Measurements from ENCODE around the gene AMHR2.
"Not testable (repeated sequence)": the region's sequence is repeated elsewhere in the genome, so short reads cannot be mapped to it uniquely, and the experiment has no call there.

GRCh38 chr12:53435326-53435725 is 11.7 kb downstream of the AMHR2 start:
- TF ChIP-seq, protein P1, sequence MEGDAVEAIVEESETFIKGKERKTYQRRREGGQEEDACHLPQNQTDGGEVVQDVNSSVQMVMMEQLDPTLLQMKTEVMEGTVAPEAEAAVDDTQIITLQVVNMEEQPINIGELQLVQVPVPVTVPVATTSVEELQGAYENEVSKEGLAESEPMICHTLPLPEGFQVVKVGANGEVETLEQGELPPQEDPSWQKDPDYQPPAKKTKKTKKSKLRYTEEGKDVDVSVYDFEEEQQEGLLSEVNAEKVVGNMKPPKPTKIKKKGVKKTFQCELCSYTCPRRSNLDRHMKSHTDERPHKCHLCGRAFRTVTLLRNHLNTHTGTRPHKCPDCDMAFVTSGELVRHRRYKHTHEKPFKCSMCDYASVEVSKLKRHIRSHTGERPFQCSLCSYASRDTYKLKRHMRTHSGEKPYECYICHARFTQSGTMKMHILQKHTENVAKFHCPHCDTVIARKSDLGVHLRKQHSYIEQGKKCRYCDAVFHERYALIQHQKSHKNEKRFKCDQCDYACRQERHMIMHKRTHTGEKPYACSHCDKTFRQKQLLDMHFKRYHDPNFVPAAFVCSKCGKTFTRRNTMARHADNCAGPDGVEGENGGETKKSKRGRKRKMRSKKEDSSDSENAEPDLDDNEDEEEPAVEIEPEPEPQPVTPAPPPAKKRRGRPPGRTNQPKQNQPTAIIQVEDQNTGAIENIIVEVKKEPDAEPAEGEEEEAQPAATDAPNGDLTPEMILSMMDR (IDR thresholded peaks at IDR 0.05), result not testable (repeated sequence)
- TF ChIP-seq POLR2A, EP300 (IDR thresholded peaks at IDR 0.05): not testable (repeated sequence)

Measured in tibial nerve (tissue), 4 donors.